GM19025 (cell line): ENCODE data around the gene TMEM171.

Experiments used
- ATAC-seq: cut with Tn5 transposase; IDR thresholded peaks from one replicate; pipeline ENCODE4 v1.9.1; 2021; ENCODE audit warnings: mild to moderate bottlenecking, low read depth, moderate library complexity; ENCODE audit not compliant: unreplicated experiment

TMEM171 gene, protein sequence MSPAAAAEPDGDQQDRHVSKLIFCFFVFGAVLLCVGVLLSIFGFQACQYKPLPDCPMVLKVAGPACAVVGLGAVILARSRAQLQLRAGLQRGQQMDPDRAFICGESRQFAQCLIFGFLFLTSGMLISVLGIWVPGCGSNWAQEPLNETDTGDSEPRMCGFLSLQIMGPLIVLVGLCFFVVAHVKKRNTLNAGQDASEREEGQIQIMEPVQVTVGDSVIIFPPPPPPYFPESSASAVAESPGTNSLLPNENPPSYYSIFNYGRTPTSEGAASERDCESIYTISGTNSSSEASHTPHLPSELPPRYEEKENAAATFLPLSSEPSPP

DNA sequence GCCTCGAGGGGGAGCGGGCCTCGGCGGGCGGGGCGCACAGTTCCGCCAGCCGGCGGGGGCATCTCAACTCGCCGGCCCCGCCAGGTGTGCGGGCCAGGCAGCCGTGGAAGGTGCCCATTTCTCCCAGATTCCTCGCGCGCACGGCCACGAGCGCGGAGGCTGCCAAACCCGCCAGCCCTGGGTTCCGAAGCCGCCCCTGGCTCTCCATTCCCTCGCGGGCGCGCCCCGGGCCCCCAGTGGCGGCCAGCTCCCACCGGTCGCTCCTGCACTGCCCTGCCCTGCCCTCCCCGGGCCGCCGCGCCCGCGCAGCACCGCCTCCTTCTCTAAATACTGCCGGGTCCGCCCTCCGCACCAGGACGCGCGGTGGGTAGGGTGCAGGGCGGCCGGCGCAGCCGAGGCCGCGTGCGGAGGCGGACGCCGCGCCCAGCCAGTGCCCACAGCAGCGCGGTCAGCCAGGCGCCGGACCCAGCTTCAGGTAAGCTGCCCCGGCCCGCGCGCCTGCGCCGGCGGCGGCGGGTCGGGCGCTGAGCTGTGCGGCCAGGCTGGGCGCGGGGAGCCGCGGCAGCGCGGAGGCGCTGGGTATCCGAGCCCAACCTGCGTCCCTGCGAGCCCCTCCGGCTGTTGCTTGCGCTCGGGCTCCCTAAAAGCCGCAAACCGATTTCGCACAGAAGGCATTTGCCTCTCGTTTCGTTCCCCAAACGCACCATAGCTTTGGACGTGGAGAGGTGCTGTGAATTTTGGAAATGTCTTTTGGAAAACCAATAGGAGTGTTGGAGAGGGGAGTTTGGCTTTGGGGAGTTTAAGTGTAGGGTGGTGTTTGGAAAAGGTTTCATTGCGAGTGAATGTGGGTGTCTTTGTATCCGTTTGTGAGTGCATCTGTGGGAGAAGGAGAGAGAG is at the start of gene TMEM171:
TSS of gene TMEM171 (plus strand) at position 354 of the 897 bp plus-strand sequence. CDS start 2,799 bp downstream, outside the sequence.
- no peak for ATAC-seq

DNA sequence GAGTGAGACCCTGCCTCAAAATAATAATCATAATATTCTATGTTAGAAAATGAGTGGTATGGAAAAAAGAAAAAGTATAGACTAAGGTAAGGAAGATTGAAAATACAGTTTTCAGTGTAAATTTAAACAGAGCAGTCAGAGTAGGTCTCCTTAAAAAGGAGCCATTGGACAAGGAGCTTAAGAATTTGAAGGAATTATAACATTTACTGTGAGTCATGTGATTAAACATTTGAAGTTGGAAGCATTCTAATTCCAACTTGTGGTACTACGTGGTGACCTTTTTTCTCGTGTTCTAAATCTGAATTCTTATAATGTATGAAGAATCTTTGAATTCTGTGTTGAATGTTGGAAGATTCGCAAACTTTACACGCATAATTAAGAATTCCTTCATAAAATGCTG is 39.3 kb upstream of the TMEM171 start:
- ATAC-seq, result no peak

DNA sequence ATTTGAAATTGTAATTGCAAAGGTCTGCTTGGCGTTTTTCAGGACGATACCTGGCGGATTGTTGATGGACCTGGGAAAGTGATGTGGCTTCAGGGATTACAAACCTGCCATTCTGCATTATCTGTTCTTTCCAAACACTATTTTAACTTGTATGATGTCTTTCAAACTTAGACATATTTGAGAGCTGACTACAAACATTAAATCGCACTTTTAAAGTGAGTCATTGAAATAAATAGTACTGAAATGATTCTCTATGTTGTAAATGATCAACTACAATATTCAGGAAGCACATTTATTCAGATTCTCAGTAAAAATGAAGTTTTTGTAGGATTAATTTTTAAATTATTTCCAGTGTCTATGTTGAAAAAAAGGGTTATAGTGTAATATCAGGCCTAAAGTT is 32.3 kb upstream of the TMEM171 start:
- ATAC-seq, result no peak

DNA sequence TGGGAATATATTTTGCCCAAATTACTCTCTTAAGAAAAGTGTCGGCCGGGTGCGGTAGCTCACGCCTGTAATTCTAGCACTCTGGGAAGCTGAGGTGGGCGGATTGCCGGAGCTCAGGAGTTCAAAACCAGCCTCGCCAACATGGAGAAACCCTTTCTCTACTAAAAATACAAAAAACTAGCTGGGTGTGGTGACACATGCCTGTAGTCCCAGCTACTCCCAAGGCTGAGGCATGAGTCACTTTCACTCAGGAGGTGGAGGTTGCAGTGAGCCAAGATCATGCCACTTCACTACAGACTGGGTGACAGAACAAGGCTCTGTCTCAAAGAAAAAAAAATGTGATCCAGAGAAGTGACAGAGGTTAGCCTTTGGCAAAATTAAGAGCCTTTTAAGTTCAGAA is 26.4 kb upstream of the TMEM171 start:
- no peak for ATAC-seq

DNA sequence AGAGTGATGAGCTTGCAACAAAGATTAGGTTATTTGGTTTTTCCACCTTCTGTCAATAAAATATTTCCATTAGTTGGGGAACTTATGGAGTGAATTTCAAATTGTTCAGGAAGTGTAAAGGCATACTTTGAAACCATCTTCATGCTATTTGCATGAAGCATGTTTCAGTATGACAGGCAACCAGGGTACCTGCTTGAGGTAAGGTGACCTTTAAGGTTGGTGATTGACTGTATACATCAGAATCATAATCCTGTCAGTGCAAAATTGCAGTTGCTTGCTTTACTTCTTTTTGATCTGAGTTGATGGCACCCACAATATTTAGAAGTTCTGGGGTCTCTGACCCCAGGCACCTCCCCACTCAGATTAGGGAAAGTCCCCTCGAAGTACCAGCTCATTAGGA is 26.0 kb upstream of the TMEM171 start:
- no peak for ATAC-seq

DNA sequence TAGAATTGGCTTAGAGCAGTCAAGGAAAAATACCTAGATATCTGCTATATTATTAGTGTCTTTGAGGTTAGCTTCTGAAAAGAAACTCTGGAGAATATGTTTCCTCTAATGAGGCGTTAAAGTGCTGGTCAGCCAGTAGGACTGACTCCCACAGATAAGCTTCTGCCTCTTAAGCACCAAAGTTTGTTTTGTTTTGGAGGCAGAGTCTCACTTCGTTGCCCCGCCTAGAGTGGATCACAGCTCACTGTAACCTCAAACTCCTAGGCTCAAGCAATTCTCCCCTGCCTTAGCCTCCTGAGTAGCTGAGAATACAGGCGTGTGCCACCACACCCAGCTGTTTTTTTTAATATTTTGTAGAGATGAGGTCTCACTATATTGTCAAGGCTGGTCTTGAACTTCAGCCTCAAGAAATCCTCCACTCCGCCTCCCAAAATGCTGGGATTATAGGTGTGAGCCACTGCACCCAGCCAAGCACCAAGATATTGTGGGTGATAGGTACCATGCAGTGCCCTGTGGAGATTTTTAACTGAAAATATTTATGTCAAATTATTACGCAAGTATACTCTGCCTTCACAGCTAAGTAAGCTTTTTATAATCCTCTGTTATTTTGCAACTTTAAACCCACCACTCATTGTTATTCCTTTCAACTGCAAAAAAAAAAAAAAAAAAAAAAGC is 24.7 kb upstream of the TMEM171 start:
- ATAC-seq, result no peak

DNA sequence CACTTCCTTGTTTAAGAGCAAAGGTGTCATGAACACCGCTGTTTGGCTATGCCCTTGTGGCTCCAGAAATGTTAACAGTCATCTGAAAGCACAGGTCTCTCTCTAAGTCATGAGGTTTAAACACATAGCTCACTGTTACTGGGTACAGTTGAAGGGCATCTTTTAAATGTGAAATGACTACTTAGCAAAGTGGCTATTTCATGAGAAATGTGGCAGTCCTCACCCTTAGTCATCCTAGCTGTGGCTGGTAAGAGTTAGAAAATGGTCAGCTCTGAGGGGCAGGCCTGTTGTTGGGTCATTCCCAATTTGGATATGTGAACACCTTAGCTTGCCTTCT is 24.2 kb upstream of the TMEM171 start:
- ATAC-seq, result no peak

DNA sequence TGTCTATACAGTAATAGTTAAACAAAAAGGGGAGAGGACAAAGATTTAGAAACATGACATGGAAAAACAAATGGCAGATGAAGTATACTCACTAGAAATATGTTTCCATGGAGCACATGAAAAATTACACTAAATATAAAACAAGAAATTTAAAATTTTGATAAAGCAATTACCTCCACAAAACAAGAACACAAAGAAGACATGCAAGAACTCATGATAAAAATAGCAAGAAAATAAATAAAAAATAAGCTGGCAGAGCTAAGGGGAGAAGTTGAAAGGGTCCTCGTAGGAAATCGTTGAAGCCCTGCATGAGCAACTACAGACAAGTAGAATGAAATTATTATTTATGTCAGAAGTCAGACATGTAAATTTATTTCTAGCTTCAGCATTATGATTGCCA is 22.6 kb upstream of the TMEM171 start:
- no peak for ATAC-seq

DNA sequence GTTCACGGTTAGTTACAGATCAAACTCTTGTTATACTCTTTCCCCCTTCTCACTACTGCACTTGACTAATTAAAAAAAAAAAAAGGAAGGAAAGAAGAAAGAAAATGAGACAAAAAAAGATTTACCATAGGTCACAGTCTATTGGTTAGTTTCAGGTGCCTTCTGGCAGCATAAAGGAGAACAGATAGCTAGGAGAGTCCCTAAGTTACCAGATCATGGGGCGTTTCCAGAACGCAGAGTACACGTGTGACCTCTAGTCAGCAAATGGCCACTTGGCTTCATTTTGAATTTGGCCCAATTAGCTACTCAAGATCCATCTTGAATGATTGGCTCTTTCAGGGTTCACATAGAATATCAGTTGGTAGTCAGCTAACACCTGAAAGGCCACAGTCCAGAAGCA is 20.3 kb upstream of the TMEM171 start:
- no peak for ATAC-seq

DNA sequence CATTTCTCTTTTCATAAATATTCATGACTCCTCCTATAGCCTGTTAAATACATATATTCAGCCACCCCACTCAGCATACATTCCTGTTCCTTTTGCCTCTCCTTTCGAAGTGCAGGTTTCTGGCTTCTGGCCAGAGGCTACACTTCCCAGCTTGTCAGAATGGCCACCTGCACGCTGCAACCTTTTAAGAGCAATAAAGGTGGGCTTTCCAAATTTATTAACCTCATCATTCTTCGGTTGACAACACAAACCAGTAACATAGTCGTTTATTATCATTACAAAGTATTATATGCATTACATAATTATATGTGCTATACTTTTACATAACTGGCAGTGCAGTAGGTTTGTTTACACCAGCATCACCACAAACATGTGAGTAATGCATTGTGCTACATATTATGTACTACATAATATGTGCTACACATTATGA is 16.5 kb upstream of the TMEM171 start:
- ATAC-seq, result no peak

DNA sequence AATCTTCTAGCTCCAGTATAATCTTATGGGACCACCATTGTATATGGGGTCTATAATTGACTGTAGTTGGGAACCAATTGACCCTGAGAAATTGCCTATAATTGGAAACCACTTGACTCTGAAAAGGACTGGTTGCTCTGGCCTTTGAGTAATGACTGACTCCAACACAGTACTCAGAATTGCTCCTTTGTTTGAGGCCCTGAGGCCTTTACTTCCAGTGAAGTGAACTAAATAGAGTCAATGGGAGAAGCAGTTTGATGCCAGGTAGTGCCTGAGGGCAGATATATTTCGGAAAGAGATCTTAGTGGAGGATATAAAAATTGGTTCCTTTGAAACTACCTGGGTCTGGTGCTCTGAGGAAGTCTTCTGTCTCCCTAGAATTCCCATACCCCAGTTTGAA is 16.0 kb upstream of the TMEM171 start:
- ATAC-seq, result no peak

DNA sequence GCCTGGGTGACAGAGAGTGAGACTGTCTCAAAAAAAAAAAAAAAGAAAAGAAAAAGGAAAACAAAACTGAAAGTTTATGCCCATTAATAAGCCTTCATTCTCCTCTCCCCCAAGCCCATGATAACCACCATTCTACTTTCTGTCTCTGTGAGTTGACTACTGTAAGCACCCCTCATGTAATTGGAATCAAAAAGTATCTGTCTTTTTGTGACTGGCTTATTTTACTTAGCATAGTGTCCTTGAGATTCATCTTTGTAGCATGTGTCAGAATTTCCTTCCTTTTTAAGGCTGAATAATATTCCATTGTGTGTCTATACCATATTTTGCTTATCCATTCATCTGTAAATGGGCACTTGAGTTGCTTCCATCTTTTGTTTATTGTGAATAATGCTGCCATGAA is 14.0 kb upstream of the TMEM171 start:
- no peak for ATAC-seq

DNA sequence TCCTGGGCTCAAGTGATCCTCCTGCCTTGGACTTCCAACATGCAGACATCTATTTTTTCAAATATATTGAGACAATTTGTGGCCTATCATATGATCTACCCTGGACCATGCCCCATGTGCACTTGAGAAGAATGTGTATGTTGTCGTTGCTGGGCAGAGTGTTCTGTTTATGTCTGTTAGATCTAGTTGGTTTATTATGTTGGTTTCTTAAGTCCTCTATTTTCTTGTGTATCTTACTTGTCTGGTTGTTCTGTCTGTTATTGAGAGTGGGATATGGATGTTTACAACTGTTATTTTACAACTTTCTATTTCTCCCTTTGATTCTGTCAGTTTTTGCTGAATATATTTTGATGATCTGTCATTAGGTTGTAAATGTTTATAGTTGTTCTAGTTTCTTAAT is 10.2 kb upstream of the TMEM171 start:
- ATAC-seq, result no peak

DNA sequence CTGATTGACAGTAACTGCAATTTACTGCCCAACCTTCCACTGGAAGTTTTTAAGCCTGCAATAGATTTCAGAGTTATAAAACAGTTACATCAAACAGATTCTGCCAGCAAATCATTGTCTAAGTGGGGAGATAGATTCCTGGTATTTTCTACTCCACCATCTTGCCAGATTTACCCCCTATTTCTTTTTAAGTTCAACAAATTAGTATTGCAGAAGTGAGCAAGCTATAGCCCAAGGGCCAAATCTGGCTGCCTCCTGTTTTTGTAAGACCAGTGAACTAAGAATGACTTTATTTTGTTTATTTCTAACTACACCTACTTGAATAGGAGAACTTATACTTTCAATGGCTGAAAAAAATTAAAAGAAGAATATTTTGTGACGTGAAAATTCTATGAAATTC is 8.8 kb upstream of the TMEM171 start:
- ATAC-seq, result no peak

DNA sequence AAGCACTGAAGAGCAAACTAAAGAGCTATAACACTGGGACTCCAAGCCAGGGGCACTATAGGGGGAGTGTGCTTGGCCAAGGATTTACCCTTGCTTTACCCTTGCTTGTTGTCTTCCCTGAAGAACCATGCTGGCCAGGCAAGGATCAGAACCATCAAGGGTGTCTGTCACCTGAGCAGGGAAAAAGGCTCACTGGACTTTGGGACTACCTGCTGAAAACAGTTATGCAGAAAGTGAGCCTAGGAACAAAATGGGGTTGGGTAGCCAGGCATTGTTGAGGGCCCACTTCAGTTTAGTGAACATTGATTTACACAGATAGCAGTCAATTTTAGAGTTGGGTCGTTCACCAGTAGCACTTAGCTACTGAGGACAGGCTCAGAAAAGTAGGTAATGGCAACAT is 8.0 kb upstream of the TMEM171 start:
- no peak for ATAC-seq

DNA sequence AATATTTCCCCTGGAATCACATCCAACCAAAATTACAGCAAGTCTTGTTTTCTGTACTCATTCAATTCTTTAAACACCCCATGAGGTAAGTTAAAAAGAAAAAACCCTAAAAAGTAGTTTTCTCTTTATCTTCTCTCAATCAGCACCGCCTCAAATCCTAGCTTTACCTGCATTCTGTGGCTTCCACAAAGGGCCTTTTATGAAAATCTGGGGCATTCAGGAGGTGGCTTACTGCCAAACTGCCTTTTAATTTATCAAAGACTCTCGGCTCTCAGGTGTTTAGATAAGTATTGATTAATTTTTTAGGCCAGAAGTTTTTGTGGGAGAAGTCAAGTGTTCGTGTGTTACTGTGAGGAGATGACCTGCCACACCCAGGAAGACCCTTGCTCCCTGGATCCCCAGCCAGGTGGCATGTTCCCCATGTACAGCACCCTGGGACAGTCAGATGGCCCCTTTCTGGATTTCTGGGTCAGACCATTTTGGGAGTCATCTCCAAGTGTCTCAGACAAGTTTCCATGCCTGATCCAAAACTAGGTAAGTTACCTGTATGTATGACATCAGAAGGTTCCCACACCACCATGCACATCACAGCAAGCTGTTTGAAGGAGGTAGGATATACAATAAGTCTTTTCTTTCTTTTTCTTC is 6.2 kb upstream of the TMEM171 start:
- no peak for ATAC-seq

DNA sequence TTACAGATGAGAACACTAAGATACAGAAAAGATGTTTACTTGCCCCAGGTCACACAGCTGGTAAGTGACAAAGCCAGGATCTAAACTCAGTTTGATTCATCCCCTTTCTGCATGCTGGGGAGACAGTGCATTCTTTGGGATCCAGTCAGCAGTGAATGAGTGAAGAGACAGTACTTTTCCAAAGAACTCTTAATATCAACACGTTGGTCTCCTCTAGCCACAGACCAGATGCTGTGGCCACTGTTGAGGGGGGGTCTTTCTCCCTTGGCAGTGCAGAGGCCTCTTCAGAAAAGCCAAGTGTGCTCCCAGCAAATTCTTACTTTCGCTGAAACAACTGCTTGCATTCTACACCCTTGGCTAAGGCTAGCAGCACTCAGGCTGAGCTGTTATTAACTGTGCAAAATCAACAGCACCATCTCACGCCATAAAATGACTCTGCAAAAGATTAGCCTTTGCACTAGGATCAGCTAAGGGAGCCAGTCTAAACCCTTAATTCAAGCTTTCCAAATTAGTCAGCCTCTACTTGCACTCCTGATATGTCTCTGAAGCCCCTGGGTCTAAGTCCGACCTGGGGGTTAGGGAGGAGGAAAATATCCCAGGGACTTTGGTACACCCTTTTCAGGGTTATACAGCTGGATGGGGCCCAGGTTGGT is 4.8 kb upstream of the TMEM171 start:
- ATAC-seq, result no peak

DNA sequence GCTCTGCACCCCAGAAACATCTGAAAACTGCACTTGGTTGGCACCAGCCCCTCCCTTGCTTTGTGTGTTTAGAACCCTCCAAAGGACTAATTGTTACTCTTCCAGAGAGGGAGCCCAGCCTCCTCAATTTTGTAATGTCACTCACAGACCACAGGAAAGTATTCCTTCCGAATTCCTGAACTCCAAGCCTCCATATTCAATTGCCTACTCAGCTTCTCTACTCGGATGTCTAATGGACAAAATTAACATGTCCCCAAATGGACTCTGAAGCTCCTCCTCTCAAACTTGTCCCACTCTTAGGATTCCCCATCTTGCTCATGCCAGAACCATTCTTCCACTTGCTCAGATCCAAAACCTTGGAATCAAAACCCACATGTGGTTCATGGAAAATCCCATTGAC is 3.9 kb upstream of the TMEM171 start:
- ATAC-seq, result no peak

DNA sequence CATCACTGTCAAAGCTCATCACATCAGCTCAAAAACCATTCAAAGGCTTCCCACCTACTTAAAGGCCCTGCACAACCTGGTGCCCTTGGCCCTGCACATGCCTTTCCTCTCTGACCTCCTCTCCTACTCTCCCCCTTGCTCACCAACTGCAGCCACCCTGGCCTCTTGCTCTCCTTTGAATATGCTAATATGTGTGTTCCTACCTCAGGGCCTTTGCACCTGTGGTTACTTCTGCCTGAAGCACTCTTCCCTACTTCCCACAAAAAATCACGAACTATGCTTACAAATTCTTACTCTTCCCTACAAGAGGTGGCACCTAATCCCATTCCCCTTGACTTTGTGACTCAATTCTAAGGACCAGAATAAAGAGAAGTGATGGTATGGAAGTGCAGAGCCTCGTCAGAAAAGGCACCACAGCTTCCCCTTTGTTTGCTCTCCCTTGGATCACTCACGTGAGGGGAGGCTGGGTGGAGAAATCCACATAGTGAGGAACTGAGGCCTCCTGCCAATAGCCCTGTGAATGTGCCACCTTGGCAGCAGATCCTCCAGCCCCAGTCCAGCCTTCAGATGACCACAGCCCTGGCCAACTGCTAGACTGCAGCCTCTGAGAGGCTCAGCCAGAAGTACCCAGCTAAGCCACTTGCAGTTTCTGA is 3.2 kb upstream of the TMEM171 start:
- ATAC-seq, result no peak

DNA sequence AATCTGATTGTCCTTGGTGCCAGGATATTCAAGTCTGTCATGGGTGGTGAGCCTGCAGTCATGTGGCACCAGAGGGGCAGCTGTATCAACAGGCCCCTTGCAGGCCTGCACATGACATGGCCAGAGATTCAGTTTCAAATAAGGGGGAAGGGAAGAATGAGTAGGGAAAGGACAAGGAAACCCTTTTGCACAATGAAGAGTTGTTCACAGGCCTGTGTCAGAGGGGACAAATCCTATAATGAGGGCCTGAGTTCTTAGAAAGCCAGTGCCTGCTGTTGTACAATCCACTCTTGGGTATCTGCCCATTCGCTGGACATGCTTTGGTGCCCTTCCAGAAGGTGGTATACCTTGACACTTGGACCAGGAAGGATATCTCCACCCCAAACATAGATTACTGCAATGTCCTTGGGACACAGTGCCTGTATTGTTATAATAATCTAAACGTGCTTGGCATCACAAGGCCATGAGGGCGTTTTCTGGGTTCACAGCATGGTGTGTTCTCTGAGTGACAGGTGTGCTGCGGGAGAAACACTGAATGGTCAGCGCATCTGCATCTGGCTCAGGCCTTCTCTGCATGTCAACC is 1.9 kb upstream of the TMEM171 start:
- no peak for ATAC-seq
